ENCODE results near the gene DLGAP4.

GRCh38 chr20:36411861-36412454 is 105.8 kb downstream of the DLGAP4 start:
- TF ChIP-seq, protein P1, sequence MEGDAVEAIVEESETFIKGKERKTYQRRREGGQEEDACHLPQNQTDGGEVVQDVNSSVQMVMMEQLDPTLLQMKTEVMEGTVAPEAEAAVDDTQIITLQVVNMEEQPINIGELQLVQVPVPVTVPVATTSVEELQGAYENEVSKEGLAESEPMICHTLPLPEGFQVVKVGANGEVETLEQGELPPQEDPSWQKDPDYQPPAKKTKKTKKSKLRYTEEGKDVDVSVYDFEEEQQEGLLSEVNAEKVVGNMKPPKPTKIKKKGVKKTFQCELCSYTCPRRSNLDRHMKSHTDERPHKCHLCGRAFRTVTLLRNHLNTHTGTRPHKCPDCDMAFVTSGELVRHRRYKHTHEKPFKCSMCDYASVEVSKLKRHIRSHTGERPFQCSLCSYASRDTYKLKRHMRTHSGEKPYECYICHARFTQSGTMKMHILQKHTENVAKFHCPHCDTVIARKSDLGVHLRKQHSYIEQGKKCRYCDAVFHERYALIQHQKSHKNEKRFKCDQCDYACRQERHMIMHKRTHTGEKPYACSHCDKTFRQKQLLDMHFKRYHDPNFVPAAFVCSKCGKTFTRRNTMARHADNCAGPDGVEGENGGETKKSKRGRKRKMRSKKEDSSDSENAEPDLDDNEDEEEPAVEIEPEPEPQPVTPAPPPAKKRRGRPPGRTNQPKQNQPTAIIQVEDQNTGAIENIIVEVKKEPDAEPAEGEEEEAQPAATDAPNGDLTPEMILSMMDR (IDR thresholded peaks at IDR 0.05; ENCODE audit: insufficient read depth, low read length, poor library complexity, severe bottlenecking), result no peak
- no peak for TF ChIP-seq EZH2phosphoT487 (conservative IDR thresholded peaks at IDR 0.05; ENCODE audit: low read length)
